SK-N-MC (cell line): ENCODE measurements around the gene CD1C.

ENCODE experiments used
- EZH2 ChIP-seq: fragments of 200-600 bp; sonication (generic); IDR thresholded peaks from one replicate; pipeline ENCODE4 v1.6.1; 2017; ENCODE audit warnings: antibody characterized with exemption
- FOXP2 ChIP-seq: optimal IDR thresholded peaks from 2 replicates; pipeline ENCODE3; 2011; ENCODE audit warnings: mild to moderate bottlenecking, moderate library complexity; ENCODE audit not compliant: insufficient read depth; ENCODE audit errors: extremely low read length, control extremely low read depth
- POLR2AphosphoS5 ChIP-seq: IDR thresholded peaks from 2 replicates; pipeline ENCODE4 v1.6.1; 2012; ENCODE audit warnings: mild to moderate bottlenecking, low read depth, low read length, borderline replicate concordance

DNA sequence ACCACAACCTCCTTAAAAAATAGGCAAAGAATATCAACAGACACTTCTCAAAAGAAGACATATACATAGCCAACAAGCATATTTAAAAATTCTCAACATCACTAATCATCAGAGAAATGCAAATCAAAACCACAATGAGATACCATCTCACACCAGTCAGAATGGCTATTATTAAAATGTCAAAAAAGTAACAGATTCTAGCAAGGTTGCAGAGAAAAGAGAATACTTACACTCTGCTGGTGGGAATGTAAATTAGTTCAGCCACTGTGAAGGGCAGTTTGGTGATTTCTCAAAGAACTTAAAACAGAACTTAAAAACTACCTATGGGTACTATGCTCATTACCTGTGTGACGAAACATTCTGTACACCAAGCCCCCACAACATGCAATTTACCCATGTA, 20.9 kb downstream of the CD1C start:
- TF ChIP-seq FOXP2 (no peak), POLR2AphosphoS5 (no peak), EZH2 (no peak)
